GM12874 (cell line): ENCODE measurements around the gene FBXL16.
A peak's percentile ranks its signal among the peaks of the same experiment; 100 is the strongest.

Experiments used
- CTCF ChIP-seq: IDR thresholded peaks from 2 replicates; pipeline ENCODE4 v1.5.1; 2011; ENCODE audit warnings: low read depth, mild to moderate bottlenecking, control low read depth, low read length, moderate library complexity; ENCODE audit not compliant: insufficient read depth

FBXL16 gene

DNA sequence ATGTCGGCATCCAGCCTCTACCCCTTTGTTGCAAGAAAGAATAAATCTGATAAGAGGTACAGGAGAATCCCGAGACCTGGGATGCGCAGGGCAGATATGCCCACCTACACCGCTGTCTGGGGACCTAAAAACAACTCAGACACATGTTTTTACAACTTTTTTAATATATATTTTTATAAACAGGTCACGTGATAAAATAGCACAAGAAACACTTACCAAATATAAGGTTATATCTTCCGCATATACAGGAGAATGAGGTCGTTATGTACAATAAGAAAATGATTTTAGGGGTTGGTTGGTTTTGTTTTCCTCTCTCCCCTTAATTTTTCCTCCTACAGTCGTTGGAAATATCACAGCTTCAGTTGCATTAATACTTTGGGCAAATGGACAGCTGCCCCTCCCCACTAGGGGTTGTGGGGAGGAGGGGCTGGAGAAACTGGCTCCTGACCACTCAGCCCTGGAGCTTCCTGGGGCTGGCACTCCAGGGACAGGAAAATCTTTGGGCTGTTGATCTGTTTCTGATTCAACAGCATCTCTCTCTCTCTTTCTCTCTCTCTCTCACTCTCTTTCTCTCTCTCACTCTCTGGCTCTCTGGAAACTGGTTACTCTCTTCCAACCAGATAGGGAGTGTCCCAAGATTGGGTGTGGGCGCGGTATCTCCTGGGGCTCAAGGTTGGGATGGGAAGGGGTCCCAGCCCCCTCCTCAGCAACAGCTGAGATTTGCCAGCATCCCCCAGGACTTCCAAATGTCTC lies 13.1 kb downstream of the FBXL16 start:
- no peak for TF ChIP-seq CTCF

- TF ChIP-seq CTCF, result no peak
Measured at GRCh38 chr16:689175-689897, 16.3 kb downstream of the FBXL16 start.

- TF ChIP-seq CTCF, result no peak
Measured at GRCh38 chr16:687499-687898, 18.1 kb downstream of the FBXL16 start.

DNA sequence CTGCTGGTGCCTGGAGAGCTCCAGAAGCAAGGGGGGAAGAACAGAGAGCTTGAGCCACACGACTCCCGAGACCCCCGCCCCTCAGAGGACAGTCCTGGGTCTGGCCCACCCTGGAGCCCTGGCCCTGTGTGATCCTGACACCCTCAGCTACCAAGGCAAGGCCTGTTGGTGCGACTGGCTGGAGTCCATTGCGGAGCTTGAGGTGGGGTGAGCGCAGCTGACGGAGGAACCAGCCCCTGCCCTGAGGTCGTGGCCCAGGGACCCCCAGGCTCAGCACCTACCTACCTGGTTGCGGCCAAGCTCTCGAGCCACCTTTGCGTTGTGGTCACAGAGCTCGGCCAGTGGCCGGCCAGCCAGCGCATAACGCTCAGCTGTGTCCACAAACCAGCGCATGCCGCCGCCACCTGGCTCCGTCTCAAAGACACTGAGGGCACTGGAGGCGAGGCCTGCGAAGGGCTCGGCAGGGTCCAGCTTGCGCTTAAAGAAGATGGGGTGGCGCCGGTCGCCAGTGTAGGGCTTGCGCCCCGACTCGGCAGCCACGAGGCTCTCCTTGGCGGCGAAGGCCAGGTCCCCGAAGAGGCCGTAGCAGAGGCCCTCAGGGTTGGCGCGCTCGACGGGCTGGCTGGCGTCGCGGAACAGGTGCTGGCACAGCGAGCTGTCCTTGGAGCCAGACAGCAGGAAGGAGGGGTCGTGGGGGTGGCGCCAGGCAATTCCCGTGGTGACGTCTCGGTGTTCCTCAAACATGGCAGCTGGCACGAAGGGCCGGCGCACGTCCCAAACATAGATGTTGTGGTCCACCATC lies 18.9 kb downstream of the FBXL16 start:
- no peak for TF ChIP-seq CTCF

GRCh38 chr16:685967-686366 lies 19.6 kb downstream of the FBXL16 start:
- peak; percentile 38 for TF ChIP-seq CTCF

DNA sequence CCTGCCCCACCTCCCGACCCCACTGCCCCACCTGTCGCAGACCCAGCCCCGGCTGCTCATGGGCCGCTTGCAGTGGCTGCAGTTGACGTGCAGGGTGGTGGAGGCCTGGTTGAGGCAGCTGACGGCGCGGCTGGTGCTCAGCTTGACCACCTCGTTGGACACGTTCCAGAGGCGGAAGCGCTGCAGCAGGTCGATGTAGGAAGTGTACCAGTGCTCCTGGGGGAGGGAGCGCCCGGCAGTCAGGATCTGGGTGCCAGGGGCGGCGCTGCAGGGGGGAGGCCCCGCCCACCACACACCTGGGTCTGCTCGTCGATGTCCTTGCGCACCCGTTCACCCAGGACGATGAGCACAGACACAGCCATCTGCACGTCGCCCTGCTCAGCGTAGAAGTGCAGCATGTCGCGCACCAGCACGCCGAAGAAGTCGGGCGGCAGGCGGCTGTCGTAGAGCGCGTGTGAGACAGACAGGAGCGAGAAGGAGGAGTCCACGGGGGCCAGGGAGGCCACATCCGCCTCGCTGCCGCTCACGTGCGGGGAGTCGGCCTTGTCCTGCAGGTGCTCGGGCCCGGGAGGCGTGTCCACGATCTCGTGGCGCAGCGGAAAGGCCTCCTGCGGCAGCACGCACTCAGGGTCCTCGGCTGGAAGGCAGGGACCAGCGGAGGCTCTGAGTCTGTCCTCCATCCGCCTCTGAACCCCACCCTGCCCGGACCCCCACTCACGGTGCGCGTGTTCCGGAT lies 20.5 kb downstream of the FBXL16 start:
- TF ChIP-seq CTCF, result no peak
